CD4-positive, CD25-positive, alpha-beta regulatory T cell (primary cell): ENCODE measurements around the gene UGCG. TPM values are rescaled to one million over a fixed set of nuclear protein-coding genes. Genes with fewer than 3 reads are reported as not detected.
A peak's percentile ranks its signal among the peaks of the same experiment; 100 is the strongest.
"Not testable (repeated sequence)": the region's sequence is repeated elsewhere in the genome, so short reads cannot be mapped to it uniquely, and the experiment has no call there.

Experiments
- ATAC-seq, 2 donors: fragments of 150-1000 bp; cut with Tn5 transposase; one replicate each; pipeline ENCODE4 v1.10.0; 2021; ENCODE audit warnings: low read depth in 2 of 2, moderate number of reproducible peaks in 2 of 2, moderate library complexity in 1 of 2
- DNase-seq, 3 donors: peaks; one replicate each; pipeline versions ENCODE4 v3.0.0 to v3.0.0-alpha.2; 2012 to 2022; ENCODE audit warnings: mixed read lengths in 1 of 3
- H3K27ac ChIP-seq: one replicate; pipeline ENCODE4 v1.7.0; 2013; ENCODE audit warnings: mild to moderate bottlenecking, low read length; ENCODE audit not compliant: insufficient read depth, poor library complexity, severe bottlenecking
- H3K27me3 ChIP-seq: one replicate; pipeline ENCODE4 v1.7.0; 2013; ENCODE audit warnings: low read length; ENCODE audit not compliant: control insufficient read depth, insufficient read depth
- H3K36me3 ChIP-seq: one replicate; pipeline ENCODE4 v1.7.0; 2013; ENCODE audit warnings: mild to moderate bottlenecking, low read length, moderate library complexity; ENCODE audit not compliant: control insufficient read depth, insufficient read depth
- H3K4me1 ChIP-seq: 2 replicates; pipeline ENCODE4 v1.7.0; 2013; ENCODE audit warnings: mild to moderate bottlenecking, low read length; ENCODE audit not compliant: insufficient read depth, control insufficient read depth, poor library complexity, severe bottlenecking
- H3K4me3 ChIP-seq: one replicate; pipeline ENCODE4 v1.7.0; 2013; ENCODE audit warnings: low read depth, mild to moderate bottlenecking, low read length, moderate library complexity
- H3K9me3 ChIP-seq, 2 experiments: 1 replicate in 1 of 2; 2 replicates in 1 of 2; pipeline ENCODE4 v1.7.0; 2013; ENCODE audit warnings: low read length in 2 of 2, mild to moderate bottlenecking in 1 of 2, moderate library complexity in 1 of 2; ENCODE audit not compliant: control insufficient read depth in 2 of 2
- H3K27ac Mint-ChIP-seq, 3 donors: one replicate each; pipeline ENCODE4 v1.8.0; 2020 to 2022; ENCODE audit warnings: mild to moderate bottlenecking in 3 of 3, mixed read lengths in 3 of 3, moderate library complexity in 2 of 3
- H3K27me3 Mint-ChIP-seq: one replicate; pipeline ENCODE4 v1.8.0; 2022; ENCODE audit warnings: mild to moderate bottlenecking, mixed read lengths
- H3K36me3 Mint-ChIP-seq: one replicate; pipeline ENCODE4 v1.8.0; 2020; ENCODE audit warnings: mixed read lengths
- H3K4me1 Mint-ChIP-seq, 4 donors: one replicate each; pipeline ENCODE4 v1.8.0; 2020 to 2022; ENCODE audit warnings: mixed read lengths in 4 of 4, mild to moderate bottlenecking in 1 of 4
- H3K4me3 Mint-ChIP-seq, 4 donors: one replicate each; pipeline ENCODE4 v1.8.0; 2020 to 2022; ENCODE audit warnings: mild to moderate bottlenecking in 4 of 4, mixed read lengths in 4 of 4, moderate library complexity in 3 of 4
- H3K9me3 Mint-ChIP-seq, 7 donors: one replicate each; pipeline ENCODE4 v1.8.0; 2020 to 2022; ENCODE audit warnings: mixed read lengths in 7 of 7, mild to moderate bottlenecking in 3 of 7, moderate library complexity in 2 of 7
- polyA plus RNA-seq, 4 donors: library from polyadenylated mRNA; unstranded; fragments of 300-500 nt; fragmentation: Illumina TruSeq; gene quantifications; one replicate each; pipeline ENCODE4 v1.2.3, GENCODE V29; 2021
- total RNA-seq: library from RNA; stranded (reverse); gene quantifications from one replicate; pipeline ENCODE4 v1.2.3, GENCODE V29; 2022

UGCG gene
- total and polyA plus RNA-seq, 5 donors from 2014 or later, result 17.1 to 39.6 (median 22.4) TPM

DNA sequence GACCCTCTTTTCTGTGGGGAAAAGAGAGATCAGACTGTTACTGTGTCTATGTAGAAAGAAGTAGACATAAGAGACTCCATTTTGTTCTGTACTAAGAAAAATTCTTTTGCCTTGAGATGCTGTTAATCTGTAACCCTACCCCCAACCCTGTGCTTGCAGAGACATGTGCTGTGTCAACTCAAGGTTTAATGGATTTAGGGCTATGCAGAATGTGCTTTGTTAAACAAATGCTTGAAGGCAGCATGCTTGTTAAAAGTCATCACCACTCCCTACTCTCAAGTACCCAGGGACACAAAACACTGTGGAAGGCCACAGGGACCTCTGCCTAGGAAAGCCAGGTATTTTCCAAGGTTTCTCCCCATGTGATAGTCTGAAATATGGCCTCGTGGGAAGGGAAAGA lies 21.3 kb upstream of the UGCG start:
- not testable (repeated sequence) for H3K27ac ChIP-seq, DNase-seq

DNA sequence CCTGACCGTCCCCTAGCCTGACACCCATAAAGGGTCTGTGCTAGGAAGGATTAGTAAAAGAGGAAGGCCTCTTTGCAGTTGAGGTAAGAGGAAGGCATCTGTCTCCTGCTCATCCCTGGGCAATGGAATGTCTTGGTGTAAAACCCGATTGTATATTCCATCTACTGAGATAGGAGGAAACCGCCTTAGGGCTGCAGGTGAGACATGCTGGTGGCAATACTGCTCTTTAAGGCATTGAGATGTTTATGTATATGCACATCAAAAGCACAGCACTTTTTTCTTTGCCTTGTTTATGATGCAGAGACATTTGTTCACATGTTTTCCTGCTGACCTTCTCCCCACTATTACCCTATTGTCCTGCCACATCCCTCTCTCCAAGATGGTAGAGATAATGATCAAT lies 20.9 kb upstream of the UGCG start:
- peaks cover 14% of the 10 kb centered on the region for H3K27me3 Mint-ChIP-seq
- not testable (repeated sequence) for ATAC-seq, H3K36me3 ChIP-seq, H3K9me3 ChIP-seq, H3K4me1 Mint-ChIP-seq, H3K4me1 ChIP-seq, DNase-seq, H3K27me3 ChIP-seq, H3K27ac Mint-ChIP-seq, H3K4me3 ChIP-seq, H3K4me3 Mint-ChIP-seq, H3K9me3 Mint-ChIP-seq, H3K36me3 Mint-ChIP-seq, H3K27ac ChIP-seq

More for the DNA sequence above, 21.3 kb upstream of the UGCG start:
- not testable (repeated sequence) for H3K36me3 Mint-ChIP-seq, ATAC-seq, H3K27ac Mint-ChIP-seq, H3K9me3 Mint-ChIP-seq, H3K27me3 ChIP-seq, H3K36me3 ChIP-seq, H3K9me3 ChIP-seq, H3K4me3 Mint-ChIP-seq, H3K4me1 ChIP-seq, H3K4me3 ChIP-seq
- Mint-ChIP-seq H3K4me1 (peaks cover 0 to 11% (median 6%) of the 10 kb centered on the region in 4 donors), H3K27me3 (peaks cover 14% of the 10 kb centered on the region)

DNA sequence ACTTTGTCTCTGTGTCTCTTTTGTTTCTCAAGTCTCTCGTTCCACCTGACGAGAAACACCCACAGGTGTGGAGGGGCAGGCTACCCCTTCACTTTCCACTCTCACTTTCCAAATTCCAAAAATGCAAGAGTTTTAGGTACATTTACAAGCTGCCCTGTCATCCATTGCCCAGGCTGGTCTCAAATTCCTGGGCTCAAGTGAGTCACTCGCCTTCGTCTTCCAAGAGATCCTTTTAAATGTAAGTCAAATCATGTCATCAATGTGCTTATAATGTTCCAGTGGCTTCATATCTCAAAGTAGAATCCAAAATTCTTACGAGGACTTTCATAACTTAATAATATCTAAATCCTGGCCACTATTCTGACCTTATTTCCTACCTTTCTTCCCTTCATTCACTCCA lies 20.4 kb upstream of the UGCG start:
- Histone ChIP-seq H3K27ac (no peak overlapping the region), H3K27me3 (no peaks in the 10 kb centered on the region), H3K9me3 (peaks cover 1 to 4% of the 10 kb centered on the region in 2 experiments), H3K4me3 (no peak overlapping the region), H3K36me3 (no peaks in the 10 kb centered on the region), H3K4me1 (no peaks in the 10 kb centered on the region)
- DNase-seq (no peak), ATAC-seq (no peak)
- H3K4me3 Mint-ChIP-seq, result no peak overlapping the region
- peaks cover 14% of the 10 kb centered on the region for H3K27me3 Mint-ChIP-seq
- H3K4me1 Mint-ChIP-seq, result peaks cover 0 to 5% (median under 1%) of the 10 kb centered on the region in 4 donors
- H3K9me3 Mint-ChIP-seq, result peaks cover 0 to 6% (median 3%) of the 10 kb centered on the region in 7 donors
- H3K27ac Mint-ChIP-seq, result peak overlapping the region in 1 of 3 donors; percentile 11
- H3K36me3 Mint-ChIP-seq, result peaks cover 4% of the 10 kb centered on the region

DNA sequence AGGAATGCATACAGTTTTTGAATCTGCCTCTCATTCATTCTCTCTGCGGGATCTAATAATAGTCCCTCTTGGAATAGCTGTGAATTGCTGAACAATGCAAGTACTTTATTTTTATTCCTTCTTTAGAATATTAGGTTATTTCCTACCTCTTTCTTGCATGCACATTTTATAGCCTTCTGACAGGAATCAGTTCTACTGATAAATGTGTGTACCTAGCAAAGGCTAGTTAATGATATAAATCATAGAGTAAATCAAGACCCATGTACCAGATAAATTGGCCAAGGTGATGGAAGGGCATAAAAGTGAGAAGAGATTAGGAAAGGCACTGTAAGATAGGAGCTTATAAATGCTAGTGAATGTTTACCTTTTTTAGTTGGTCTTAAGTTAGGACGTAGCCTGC lies 19.2 kb upstream of the UGCG start:
- Mint-ChIP-seq H3K27me3 (peaks cover 16% of the 10 kb centered on the region), H3K27ac (no peak overlapping the region), H3K9me3 (peaks cover 0 to 10% (median 6%) of the 10 kb centered on the region in 7 donors), H3K36me3 (peaks cover 4% of the 10 kb centered on the region), H3K4me1 (no peaks in the 10 kb centered on the region), H3K4me3 (no peak overlapping the region)
- ATAC-seq (no peak), DNase-seq (no peak)
- no peaks in the 10 kb centered on the region for H3K27me3 ChIP-seq
- H3K9me3 ChIP-seq, result peaks cover 4 to 6% of the 10 kb centered on the region in 2 experiments
- no peaks in the 10 kb centered on the region for H3K4me1 ChIP-seq
- no peak overlapping the region for H3K4me3 ChIP-seq
- H3K27ac ChIP-seq, result no peak overlapping the region
- H3K36me3 ChIP-seq, result no peaks in the 10 kb centered on the region

DNA sequence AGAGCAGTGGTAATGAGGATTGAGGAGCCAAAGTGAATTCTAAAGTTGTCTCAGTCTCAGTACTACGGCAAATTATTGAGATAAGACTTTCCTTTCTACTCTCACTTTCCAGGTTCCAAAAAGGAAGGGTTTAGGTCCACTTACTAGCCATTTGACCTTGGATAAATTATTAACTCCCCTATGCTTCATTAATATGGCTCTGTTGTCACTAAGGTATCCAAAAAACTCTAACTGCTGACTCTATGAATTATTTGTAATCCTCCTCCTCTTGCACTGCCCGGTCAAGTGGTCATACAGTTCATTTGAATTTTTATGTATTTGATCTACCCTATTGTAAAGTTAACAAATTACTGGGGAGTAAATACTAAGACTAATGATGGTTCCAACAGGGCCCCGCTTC lies 17.7 kb upstream of the UGCG start:
- no peak overlapping the region for H3K27ac ChIP-seq
- H3K36me3 ChIP-seq, result no peaks in the 10 kb centered on the region
- H3K9me3 Mint-ChIP-seq, result peaks cover 0 to 10% (median 6%) of the 10 kb centered on the region in 7 donors
- H3K9me3 ChIP-seq, result peaks cover 4 to 6% of the 10 kb centered on the region in 2 experiments
- DNase-seq (no peak), ATAC-seq (no peak)
- H3K4me3 Mint-ChIP-seq, result no peak overlapping the region
- peaks cover 4% of the 10 kb centered on the region for H3K36me3 Mint-ChIP-seq
- H3K27ac Mint-ChIP-seq, result no peak overlapping the region
- no peaks in the 10 kb centered on the region for H3K27me3 ChIP-seq
- no peak overlapping the region for H3K4me3 ChIP-seq
- H3K27me3 Mint-ChIP-seq, result peaks cover 11% of the 10 kb centered on the region
- H3K4me1 ChIP-seq, result no peaks in the 10 kb centered on the region
- H3K4me1 Mint-ChIP-seq, result no peaks in the 10 kb centered on the region

DNA sequence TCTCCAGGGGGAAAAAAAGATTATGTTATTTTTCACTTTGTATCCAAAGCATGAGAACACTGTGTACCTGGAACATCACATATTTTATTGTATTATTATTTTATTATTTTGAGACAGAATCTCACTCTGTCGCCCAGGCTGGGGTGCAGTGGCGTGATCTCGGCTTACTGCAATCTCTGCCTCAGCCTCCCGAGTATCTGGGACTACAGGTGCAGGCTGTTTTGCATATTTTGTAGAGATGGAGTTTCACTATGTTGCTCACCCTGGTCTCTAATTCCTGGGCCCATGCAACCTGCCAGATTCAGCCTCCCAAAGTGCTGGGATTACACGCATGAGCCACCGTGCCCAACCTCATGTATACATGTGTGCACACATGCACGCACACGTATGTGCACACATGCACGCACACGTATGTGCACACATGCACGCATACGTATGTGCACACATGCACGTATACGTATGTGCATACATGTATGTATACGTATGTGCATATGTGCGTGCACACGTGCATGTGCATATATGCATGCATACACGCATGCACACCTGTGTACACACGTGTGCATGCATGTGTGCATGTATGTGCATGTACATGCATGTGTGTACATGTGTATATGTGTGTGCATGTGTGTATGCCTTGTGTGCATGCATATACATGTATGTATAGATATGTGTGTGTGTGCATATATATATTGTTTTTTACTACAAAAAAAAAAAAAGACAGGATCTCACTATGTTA lies 9.5 kb upstream of the UGCG start:
- H3K4me3 ChIP-seq, result no peak overlapping the region
- peaks cover 9% of the 10 kb centered on the region for H3K27me3 Mint-ChIP-seq

DNA sequence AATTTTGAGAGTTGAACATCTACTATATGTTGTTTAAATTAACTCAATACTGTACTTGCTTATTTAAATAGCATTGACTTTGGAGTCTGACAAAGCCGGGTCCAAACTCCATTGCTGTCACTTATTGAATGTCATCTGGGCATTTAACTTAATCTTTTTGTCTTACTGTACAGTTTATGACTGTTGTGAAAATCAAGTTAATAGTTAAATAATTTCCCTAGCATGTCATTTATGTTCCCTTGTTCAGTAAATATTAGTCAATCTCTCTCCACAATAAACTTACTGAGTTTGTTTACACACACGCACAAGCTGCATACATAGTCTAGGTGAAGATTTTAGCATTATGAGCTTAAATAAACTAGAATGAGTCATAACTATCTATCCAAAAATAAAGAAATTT lies 6.3 kb upstream of the UGCG start:
- ATAC-seq (no peak), DNase-seq (no peak)
- Histone ChIP-seq H3K9me3 (no peaks in the 10 kb centered on the region), H3K27me3 (no peaks in the 10 kb centered on the region), H3K27ac (no peak overlapping the region), H3K4me1 (peaks cover 14% of the 10 kb centered on the region), H3K4me3 (no peak overlapping the region), H3K36me3 (no peaks in the 10 kb centered on the region)
- no peaks in the 10 kb centered on the region for H3K36me3 Mint-ChIP-seq
- no peak overlapping the region for H3K4me3 Mint-ChIP-seq
- peaks cover 5% of the 10 kb centered on the region for H3K27me3 Mint-ChIP-seq
- H3K27ac Mint-ChIP-seq, result no peak overlapping the region
- no peaks in the 10 kb centered on the region for H3K9me3 Mint-ChIP-seq
- peaks cover 15 to 35% (median 23%) of the 10 kb centered on the region in 4 donors for H3K4me1 Mint-ChIP-seq

More for the DNA sequence above, 9.5 kb upstream of the UGCG start:
- Mint-ChIP-seq H3K27ac (no peak overlapping the region), H3K4me1 (peaks cover 5 to 12% (median 8%) of the 10 kb centered on the region in 4 donors), H3K36me3 (no peaks in the 10 kb centered on the region), H3K9me3 (peaks cover 0 to 3% (median 0%) of the 10 kb centered on the region in 7 donors), H3K4me3 (no peak overlapping the region)
- Histone ChIP-seq H3K27me3 (no peaks in the 10 kb centered on the region), H3K4me1 (peaks cover 7% of the 10 kb centered on the region), H3K36me3 (no peaks in the 10 kb centered on the region), H3K9me3 (no peaks in the 10 kb centered on the region), H3K27ac (no peak overlapping the region)
- DNase-seq (no peak), ATAC-seq (no peak)

DNA sequence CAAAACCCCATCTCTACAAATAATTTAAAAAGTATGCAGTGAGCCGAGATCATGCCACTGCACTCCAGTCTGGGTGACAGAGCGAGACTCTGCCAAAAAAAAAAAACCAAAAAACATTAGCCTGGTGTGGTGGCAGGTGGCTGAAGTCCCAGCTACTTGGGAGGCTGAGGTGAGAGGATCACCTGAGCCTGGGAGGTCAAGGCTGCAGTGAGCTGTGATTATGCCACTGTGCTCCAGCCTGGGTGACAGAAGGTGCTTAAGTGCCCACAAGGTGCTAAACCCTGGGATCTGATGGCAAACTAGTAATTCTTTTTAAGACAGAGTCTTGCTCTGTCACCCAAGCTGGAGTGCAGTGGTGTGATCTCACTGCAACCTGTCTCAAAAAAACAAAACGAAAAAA lies 5.7 kb upstream of the UGCG start:
- H3K36me3 Mint-ChIP-seq, H3K9me3 ChIP-seq, H3K27me3 Mint-ChIP-seq, ATAC-seq, H3K27me3 ChIP-seq, DNase-seq, H3K36me3 ChIP-seq, H3K4me3 ChIP-seq, H3K27ac Mint-ChIP-seq, H3K27ac ChIP-seq, H3K9me3 Mint-ChIP-seq: not testable (repeated sequence)
- Mint-ChIP-seq H3K4me1 (peaks cover 15 to 40% (median 25%) of the 10 kb centered on the region in 4 donors), H3K4me3 (peak overlapping the region in 1 of 4 donors; percentile 61)
- H3K4me1 ChIP-seq, result peaks cover 16% of the 10 kb centered on the region
